K562 (cell line): ENCODE measurements around the gene AGXT. TPM values are rescaled to one million over a fixed set of nuclear protein-coding genes. Genes with fewer than 3 reads are reported as not detected.

Source experiments
- ATAC-seq: fragments of 200-7000 bp; cut with Tn5 transposase; 3 replicates; pipeline ENCODE4 v1.9.1; 2020; ENCODE audit warnings: moderate library complexity
- BruUV-seq: library from RNA; stranded (reverse); fragments of 400-500 nt; replicated peaks from 2 replicates; lab custom pipeline; 2021; lab: Mats Ljungman, UMichigan
- CTCF ChIA-PET: fragments of 300-600 bp; formaldehyde crosslinking; extraction: SDS; loops from one replicate; lab custom pipeline; 2021; ENCODE audit warnings: low intra/inter-chr PET ratio; lab: Yijun Ruan, JAX
- POLR2A ChIA-PET: fragments of 300-600, 350-650 bp; sonication (Branson Sonifier 250); formaldehyde crosslinking; extraction: SDS; loops from one replicate; lab custom pipeline; 2021; ENCODE audit warnings: antibody characterized with exemption, inconsistent platforms; lab: Yijun Ruan, JAX
- DNase-seq, 4 experiments: peaks; one replicate each; pipeline versions ENCODE4 v3.0.0 to v3.0.0-alpha.2; 2011 to 2018; ENCODE audit warnings: low spot score in 3 of 4, mixed read lengths in 3 of 4; ENCODE audit errors: extremely low read depth in 1 of 4
- FAIRE-seq: peaks from 2 replicates; lab custom pipeline; 2011; peaks lifted over from hg19 to GRCh38; lab: Jason Lieb, UNC
- H2AFZ ChIP-seq: 2 replicates; pipeline ENCODE4 v1.6.0; 2011; ENCODE audit warnings: low read depth, low read length, control low read depth, inconsistent platforms
- H3K27ac ChIP-seq: fragments of 200-600 bp; 3 replicates; pipeline ENCODE4 v1.8.0; 2011; ENCODE audit warnings: low read depth, mild to moderate bottlenecking, control low read depth, inconsistent platforms, low read length, moderate library complexity, mixed read lengths; ENCODE audit errors: extremely low read depth
- H3K27me3 ChIP-seq, 2 experiments: fragments of 300-600 bp in 1 of 2; 2 replicates in 1 of 2; 3 replicates in 1 of 2; pipeline versions ENCODE4 v1.6.0 to v1.8.0; 2011; ENCODE audit warnings: inconsistent platforms in 2 of 2, low read length in 2 of 2, mild to moderate bottlenecking in 1 of 2, mixed read lengths in 1 of 2, moderate library complexity in 1 of 2; ENCODE audit not compliant: control insufficient read depth in 2 of 2, insufficient read depth in 2 of 2
- H3K36me3 ChIP-seq: fragments of 300-600 bp; 3 replicates; pipeline ENCODE4 v1.8.0; 2011; ENCODE audit warnings: mild to moderate bottlenecking, low read length, inconsistent platforms; ENCODE audit not compliant: control insufficient read depth, insufficient read depth
- H3K4me1 ChIP-seq, 2 experiments: fragments of 200-600 bp in 1 of 2; replicated peaks in 1 of 2; 2 replicates in 1 of 2; 3 replicates in 1 of 2; pipeline versions ENCODE4 v1.5.1 to v1.8.0; 2011; ENCODE audit warnings: inconsistent platforms in 2 of 2, low read length in 2 of 2, mild to moderate bottlenecking in 1 of 2, mixed read lengths in 1 of 2, moderate library complexity in 1 of 2; ENCODE audit not compliant: control insufficient read depth in 2 of 2, insufficient read depth in 2 of 2
- H3K4me2 ChIP-seq: 2 replicates; pipeline ENCODE4 v1.6.1; 2011; ENCODE audit warnings: low read length, control low read depth, inconsistent platforms, mixed read lengths; ENCODE audit not compliant: insufficient read depth
- H3K4me3 ChIP-seq: fragments of 200-600 bp; sonication (generic), shearing (Covaris generic); 2 replicates; pipeline ENCODE4 v1.5.1; 2016; ENCODE audit warnings: control low read depth, inconsistent platforms
- H3K79me2 ChIP-seq: fragments of 200-600 bp; 3 replicates; pipeline ENCODE4 v1.8.0; 2011; ENCODE audit warnings: low read length, inconsistent platforms; ENCODE audit not compliant: control insufficient read depth, insufficient read depth
- H3K9ac ChIP-seq, 2 experiments: 2 replicates each; pipeline versions ENCODE4 v1.6.0 to v1.6.1; 2011; ENCODE audit warnings: low read depth in 2 of 2, low read length in 2 of 2, control low read depth in 1 of 2, inconsistent platforms in 1 of 2, mild to moderate bottlenecking in 1 of 2, mixed read lengths in 1 of 2; ENCODE audit not compliant: insufficient read depth in 1 of 2
- H3K9me1 ChIP-seq: one replicate; pipeline ENCODE4 v1.6.0; 2011; ENCODE audit warnings: inconsistent platforms, mild to moderate bottlenecking, low read length, moderate library complexity; ENCODE audit not compliant: control insufficient read depth, insufficient read depth
- H3K9me3 ChIP-seq: replicated peaks from 2 replicates; pipeline ENCODE4 v1.5.1; 2011; ENCODE audit warnings: low read depth, low read length, inconsistent platforms; ENCODE audit not compliant: control insufficient read depth, insufficient read depth
- H4K20me1 ChIP-seq: replicated peaks from 2 replicates; pipeline ENCODE4 v1.6.1; 2011; ENCODE audit warnings: low read length, inconsistent platforms, mixed read lengths; ENCODE audit not compliant: control insufficient read depth, insufficient read depth
- ELK3 ChIP-seq: fragments of 450-650 bp; formaldehyde crosslinking; IDR thresholded peaks from 2 replicates; pipeline ENCODE4 v1.4.0; 2020; ENCODE audit warnings: mild to moderate bottlenecking
- WGBS: fragments of 100-300 bp; shearing (Covaris generic); methylation state at CpG from one replicate; pipeline ENCODE4 v1.1.6; 2016; ENCODE audit warnings: low coverage, mixed read lengths; ENCODE audit not compliant: insufficient coverage; ENCODE audit errors: missing lambda C conversion rate; 5-methylcytosine and 5-hydroxymethylcytosine counted together
- in situ Hi-C: fragments of 300-500 bp; cut with MboI; formaldehyde crosslinking; loops from 4 replicates; pipeline ENCODE4 v1.15.0; 2018; ENCODE audit warnings: inconsistent platforms, mixed read lengths
- intact Hi-C: fragments of 100-400 bp; cut with micrococcal nuclease; formaldehyde crosslinking; loops from 2 replicates; pipeline ENCODE4 v1.14.2; 2022
- polyA plus RNA-seq, 8 experiments: library from polyadenylated mRNA; depleted of rRNA in 4 of 8; stranded (reverse) in 5 of 8; unstranded in 3 of 8; fragments of >200 nt; fragmentation: Nextera tagmentation in 2 of 8; fragmentation: Illumina TruSeq in 1 of 8; extraction: Ambion mirVana in 2 of 8; extraction: Trizol in 1 of 8; gene quantifications; 2 replicates each; pipeline versions ENCODE4 v1.2.1 to v1.2.3, GENCODE V29; 2011 to 2014; ENCODE audit warnings: inconsistent platforms in 1 of 8, missing spikeins in 1 of 8
- total RNA-seq, 7 experiments: library from RNA; depleted of rRNA in 6 of 7; stranded (reverse); fragments of >200 nt in 6 of 7; fragmentation: Illumina TruSeq in 2 of 7; extraction: Trizol in 2 of 7; gene quantifications; 2 replicates each; pipeline versions ENCODE4 v1.2.1 to v1.2.3, GENCODE V29; 2011 to 2021; ENCODE audit warnings: low replicate concordance in 1 of 7
- TF ChIP-seq, protein P1 (sequence below): sonication (generic); formaldehyde crosslinking; IDR thresholded peaks from 2 replicates; pipeline ENCODE4 v1.8.0; 2023; ENCODE audit warnings: mild to moderate bottlenecking, missing genetic modification reagents

AGXT gene
- total and polyA plus RNA-seq, 9 of the 15 experiments (the other 6 are each of a cell fraction or from before 2014, with no cell fraction given), result 0.18 TPM; not detected in 8

GRCh38 chr2:240894836-240895558, 26.4 kb downstream of the AGXT start:
- CTCF ChIA-PET, result no interaction called here
- 2% methylated on average over 28 of the region's 28 CpGs for WGBS
- no peaks in the 10 kb centered on the region for H3K9me1 ChIP-seq
- peaks cover 0 to 7% of the 10 kb centered on the region in 2 experiments; a peak in 2 of 5 replicates for H3K4me1 ChIP-seq
- intact Hi-C loops, result no loop called here
- 0 out of 2 replicates have a peak, but pooled peaks cover 7% of the 10 kb centered on the region for H4K20me1 ChIP-seq
- in situ Hi-C loops, result no loop called here
- POLR2A ChIA-PET, result no interaction called here
- FAIRE-seq (no peak), DNase-seq (no peak)
- no TSS peak for BruUV-seq
- H3K27me3 ChIP-seq, result peaks cover 0 to 28% of the 10 kb centered on the region in 2 experiments; a peak in 3 of 5 replicates
- H3K9me3 ChIP-seq, result no peaks in the 10 kb centered on the region
- H3K27ac ChIP-seq, result no peak overlapping the region
- H3K79me2 ChIP-seq, result no peaks in the 10 kb centered on the region
- no peak overlapping the region for H3K4me2 ChIP-seq
- no peak for TF ChIP-seq ELK3 (CRISPR knock-in tag)
- TF ChIP-seq, protein P1, sequence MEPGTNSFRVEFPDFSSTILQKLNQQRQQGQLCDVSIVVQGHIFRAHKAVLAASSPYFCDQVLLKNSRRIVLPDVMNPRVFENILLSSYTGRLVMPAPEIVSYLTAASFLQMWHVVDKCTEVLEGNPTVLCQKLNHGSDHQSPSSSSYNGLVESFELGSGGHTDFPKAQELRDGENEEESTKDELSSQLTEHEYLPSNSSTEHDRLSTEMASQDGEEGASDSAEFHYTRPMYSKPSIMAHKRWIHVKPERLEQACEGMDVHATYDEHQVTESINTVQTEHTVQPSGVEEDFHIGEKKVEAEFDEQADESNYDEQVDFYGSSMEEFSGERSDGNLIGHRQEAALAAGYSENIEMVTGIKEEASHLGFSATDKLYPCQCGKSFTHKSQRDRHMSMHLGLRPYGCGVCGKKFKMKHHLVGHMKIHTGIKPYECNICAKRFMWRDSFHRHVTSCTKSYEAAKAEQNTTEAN (CRISPR knock-in tag), result no peak
- TF ChIP-seq, all 486 proteins: peak for 0
- no peak for ATAC-seq
- no peak overlapping the region; a peak in 1 of 4 replicates for H3K9ac ChIP-seq
- no peaks in the 10 kb centered on the region for H3K36me3 ChIP-seq
- H3K4me3 ChIP-seq, result no peak overlapping the region
- no peak overlapping the region for H2AFZ ChIP-seq
